Hippocampal formation (tissue), 2 donors: ENCODE data around the gene SCN1A.

ENCODE experiments used
- DNase-seq, 2 donors: peaks; one replicate each; lab custom pipeline; 2025; lab: John Stamatoyannopoulos, UW

The SCN1A gene

DNA sequence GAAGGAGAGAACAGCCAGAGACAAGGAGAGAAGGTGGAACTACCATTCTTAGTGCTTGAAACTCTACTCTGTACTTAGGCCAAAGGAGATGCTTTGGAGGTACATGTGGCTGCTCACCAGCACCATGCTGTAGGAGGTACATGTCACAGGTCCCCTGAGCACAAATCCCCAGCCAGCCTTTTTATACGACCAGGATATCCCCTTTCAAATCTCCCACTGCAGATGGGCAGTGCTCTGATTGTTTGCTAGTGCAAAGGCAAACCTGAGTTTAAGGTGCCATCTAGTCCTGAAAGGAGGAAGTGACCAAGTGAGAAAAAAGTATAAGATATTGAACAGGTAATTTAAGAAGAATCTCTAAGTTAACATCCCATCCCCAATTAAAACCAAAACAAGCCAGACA lies 157.2 kb downstream of the SCN1A start:
- DNase-seq = no peak

DNA sequence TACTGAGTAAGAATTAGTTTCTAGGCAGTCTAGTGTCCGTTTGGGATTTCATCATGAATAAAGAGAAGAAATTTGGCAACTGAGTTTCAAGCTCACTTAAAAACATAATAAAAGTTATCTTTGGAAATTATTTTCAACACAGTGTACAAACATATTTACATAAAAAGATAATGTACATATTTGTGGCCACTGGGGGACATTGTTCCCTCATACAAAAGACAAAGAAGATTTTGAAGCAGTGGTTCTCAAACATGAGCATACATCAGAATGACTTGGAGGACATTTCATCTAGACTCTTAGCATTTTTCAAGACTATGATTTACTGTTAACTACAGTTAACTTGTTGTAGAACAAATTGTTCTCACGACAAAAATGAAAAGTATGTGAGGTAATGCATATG lies 158.6 kb downstream of the SCN1A start:
- no peak for DNase-seq

DNA sequence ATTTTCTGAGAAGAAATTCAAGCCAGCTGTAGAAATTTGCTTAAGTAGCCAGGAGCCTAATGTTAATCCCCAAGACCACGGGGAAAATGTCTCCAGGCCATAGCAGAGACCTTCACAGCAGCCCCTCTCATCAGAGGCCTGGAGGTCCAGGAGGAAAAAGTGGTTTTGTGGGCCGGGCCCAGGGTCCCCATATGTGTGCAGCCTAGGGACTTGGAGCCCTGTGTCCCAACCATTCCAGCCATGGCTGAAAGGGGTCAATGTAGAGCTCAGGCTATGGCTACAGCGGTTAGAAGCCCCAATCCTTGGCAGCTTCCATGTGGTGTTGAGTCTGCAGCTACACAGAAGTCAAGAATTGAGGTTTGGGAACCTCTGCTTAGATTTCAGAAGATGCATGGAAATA lies 160.1 kb downstream of the SCN1A start:
- DNase-seq = no peak

DNA sequence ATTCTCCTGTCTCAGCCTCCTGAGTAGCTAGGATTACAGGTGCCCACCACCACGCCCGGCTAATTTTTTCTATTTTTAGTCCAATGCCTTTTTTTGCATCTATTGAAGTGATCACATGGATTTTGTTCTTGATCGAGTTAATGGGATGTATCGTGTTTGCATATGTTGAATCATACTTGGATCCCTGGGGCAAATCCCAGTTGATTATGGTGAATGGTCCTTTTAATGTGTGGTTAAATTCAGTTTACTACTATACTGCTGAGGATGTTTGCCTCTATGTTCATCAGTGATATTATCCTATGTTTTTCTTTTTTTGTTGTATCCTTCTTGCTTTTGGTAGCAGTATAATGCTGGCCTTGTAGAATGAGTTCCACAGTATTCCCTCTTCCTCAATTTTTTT lies 166.0 kb downstream of the SCN1A start:
- no peak for DNase-seq

DNA sequence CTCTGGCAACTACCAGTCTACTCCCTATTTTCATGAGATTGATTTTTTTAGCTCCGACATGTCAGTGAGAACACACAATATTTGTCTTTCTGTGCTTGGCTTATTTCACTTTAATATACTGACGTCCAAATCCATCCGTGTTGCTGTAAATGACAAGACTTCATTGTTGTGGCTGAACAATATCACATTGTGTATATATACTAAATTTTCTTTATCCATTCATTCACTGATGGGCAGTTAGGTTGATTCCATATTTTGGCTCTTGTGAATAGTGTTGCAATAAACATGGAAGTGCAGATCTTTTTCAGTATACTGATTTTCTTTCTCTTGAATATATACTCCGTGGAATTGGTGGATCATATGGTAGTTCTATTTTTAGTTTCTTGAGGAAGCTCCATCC lies 168.4 kb downstream of the SCN1A start:
- DNase-seq = no peak

DNA sequence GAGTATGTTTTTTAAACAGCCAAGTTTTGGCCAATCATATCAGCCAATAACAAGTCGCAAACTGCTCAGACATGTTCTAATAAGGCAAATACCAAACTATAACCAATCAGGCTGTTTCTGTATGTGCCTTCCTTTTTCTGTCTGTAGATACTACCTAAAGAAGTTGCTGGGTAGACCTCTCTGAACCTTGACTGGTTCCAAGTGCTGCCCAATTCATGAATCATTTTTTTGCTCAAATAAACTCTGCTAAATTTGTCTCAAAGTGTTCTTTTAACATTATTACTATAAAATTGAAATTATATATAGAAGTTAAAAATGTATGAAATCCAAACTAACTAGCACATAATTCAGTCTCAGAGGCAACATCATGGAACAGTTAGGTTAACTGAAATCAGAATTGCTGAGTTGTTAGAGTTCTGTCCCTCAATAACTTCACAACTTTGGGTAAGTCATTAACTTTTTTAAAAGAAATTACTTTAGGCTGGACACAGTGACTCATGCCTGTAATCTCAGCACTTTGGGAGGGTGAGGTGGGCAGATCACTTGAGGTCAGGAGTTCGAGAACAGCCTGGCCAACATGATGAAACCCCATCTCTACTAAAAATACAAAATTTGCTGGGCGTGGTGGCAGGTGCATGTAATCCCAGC lies 169.4 kb downstream of the SCN1A start:
- no peak for DNase-seq

DNA sequence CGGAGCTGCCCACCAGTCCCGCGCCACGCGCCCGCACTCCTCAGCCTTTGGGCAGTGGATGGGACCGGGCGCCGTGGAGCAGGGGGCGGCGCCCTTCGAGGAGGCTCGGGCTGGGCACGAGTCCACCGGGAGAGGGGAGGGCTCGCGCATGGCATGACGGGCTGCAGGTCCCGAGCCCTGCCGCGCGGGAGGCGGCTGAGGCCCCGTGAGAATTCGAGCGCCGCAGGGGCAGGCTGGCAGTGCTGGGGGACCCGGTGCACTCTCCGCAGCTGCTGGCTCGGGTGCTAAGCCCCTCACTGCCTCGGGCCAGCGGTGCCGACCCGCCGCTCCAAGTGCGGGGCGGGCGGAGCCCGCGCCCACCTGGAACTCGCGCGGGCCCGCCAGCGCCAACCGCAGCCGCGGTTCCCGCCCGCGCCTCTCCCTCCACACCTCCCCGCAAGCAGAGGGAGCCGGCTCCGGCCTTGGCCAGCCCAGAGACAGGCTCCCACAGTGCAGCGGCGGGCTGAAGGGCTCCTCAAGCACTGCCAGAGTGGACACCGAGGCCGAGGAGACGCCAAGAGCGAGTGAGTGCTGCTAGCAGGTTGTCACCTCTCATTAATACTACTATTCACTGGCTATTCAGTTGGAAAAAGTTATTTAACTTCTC lies 170.7 kb downstream of the SCN1A start:
- DNase-seq = no peak

DNA sequence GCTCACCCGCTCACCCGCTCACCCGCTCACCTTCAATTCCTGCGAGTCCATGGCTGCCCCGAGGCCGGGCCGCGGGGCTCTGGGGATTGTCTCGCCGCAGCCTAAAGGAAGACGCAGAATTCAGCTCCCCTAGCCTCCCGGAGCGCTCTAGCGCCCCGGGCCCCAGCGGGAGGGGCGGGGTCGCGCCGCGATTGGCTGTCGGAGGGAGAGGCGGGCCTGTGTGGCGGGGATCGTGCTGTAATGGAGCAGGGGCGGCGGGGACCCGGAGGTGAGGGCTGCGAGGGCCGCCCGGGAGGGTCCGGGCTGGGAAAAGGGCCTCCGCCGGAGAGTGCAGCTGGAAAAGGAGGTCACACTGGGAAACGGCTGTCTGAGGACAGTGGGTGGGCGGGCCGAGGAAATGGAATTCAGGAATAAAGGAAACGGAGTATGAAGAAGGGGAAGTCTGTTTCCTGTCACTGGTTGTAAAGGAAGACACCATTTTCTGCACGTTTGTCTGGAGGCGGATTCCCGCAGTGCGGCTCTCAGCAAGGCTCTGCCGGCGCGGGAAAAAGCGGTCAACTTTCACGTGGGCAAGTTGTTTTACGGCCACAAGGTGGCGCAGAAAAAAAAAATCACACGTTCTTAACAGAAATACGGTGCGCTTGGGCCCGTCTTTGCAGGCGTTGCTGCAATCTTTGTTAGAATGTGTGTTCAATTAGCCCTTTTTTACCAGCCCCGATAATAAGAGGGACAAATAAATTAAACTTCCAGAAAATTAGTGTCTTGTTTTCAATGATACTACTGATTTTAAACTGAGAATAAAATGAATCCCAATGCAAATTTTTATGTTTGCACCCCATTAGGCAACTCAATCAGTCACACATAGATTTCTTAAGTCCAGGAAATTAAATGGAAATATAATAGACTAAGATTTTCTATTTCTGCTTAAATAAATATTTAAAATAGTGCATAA lies 173.9 kb downstream of the SCN1A start, which contains the start of gene TTC21B:
TTC21B (minus strand) TSS at position 122 of the 952 bp plus-strand sequence; CDS start at position 51, 71 bp downstream.
- DNase-seq = peak; percentile 95 to 97

DNA sequence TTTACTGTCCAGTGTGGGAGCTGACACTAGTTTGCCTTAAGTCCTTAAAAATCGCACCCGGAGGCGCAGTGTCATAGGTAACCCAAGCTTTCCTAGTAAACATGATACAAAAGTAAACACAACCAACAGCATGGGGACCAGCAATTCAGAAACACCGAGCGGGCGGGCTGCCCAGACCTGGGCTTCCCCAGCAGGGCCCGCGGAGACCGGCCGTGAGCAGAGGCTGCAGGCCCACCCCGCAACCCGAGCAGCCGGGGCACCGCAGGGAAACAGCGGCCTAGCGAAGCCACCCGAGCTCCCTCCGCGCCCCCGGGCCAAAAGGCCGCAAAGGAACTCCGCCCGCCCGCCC lies 174.5 kb downstream of the SCN1A start:
- no peak for DNase-seq

DNA sequence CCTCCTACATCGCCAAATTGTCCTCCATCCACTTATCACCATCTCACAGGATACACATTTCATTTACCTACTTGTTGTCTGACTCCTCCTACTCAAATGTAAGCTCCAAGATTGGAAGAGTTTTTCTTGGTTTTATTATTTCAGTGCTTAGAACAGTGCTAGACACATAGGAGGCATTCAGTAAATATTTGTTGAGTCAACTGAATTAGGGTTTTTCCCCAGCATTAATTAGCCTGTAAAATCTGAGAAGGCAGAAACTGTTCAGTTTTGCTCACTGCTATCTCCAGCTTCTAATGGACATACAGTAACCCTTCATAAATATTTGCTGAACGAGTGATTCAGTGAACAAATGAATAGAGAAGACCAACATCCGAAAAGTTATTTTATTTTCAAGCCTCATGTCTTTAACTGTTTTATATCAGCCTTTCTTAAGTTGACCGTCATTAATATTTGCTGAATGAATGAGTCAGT lies 175.0 kb downstream of the SCN1A start:
- DNase-seq = no peak

DNA sequence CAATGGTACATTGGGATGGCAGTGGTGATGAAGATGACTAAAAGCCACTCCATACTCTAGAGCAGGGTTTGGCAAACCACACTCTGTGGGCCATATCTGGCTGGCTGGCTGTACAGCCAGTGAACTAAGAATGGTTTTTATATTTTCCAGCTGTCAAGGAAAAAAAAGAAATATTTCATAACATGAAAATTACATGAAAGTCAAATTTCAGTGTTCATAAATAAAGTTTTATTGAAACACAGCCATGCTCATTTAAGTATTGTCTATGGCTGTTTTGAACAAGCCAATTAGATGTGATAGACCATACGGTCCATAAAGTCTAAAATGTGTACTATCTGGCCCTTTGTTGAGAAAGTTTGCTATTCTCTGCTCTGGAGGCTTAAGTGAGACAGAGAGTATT lies 175.7 kb downstream of the SCN1A start:
- no peak for DNase-seq

DNA sequence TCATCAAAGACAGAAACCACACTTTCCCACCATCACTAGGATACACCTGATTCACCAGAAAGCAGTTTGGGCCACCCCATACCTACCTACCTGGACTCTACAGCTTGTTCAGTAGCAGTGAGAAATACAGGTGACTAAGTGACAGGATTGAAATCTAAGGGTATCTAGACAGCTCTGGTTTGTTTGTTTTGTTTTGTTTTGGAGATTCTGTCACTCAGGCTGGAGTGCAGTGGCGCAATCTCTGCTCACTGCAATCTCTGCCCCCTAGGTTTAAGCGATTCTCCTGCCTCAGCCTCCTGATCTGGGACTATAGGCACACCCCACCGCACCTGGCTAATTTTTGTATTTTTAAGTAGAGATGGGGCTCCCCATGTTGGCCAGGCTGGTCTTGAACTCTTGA lies 177.4 kb downstream of the SCN1A start:
- DNase-seq = no peak

DNA sequence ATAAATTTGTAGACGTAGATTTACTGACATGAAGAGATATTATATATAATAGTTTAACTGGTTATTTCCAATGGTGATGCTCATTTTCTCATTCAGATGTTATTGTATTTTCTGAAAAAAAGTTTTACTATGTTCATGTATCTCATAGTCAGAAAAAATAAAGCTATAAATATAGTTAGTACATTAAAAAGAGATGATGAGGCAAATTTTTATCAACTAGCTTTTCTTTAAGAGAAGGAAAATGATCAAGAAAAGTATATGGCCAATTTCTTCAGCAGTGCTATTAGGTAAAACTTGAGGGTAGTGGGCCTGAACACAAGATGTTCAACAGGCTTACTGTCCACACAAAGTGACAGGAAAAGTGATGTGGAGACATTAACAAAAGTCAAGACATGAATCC lies 186.0 kb downstream of the SCN1A start:
- no peak for DNase-seq

DNA sequence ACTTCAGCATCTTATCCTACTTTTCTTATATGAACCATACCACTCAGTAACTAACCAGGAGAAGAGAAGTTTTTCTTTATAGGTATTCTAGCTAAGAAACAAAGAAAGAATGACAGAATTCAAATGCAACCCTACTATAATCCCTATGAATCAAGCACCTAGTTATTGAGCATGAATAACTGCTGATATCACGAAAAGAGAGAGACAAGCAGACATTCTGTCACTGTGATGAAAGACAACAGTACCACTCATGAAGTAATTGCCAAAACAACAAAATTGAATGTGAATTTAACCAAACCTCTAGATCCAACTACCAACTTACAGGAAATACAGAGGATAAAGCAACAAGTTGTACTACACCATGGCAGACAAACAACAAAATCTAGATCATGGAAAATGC lies 189.6 kb downstream of the SCN1A start:
- DNase-seq = no peak
